GM18909 (cell line): ENCODE measurements around the gene OGFR.

ENCODE experiments used
- ATAC-seq: cut with Tn5 transposase; IDR thresholded peaks from one replicate; pipeline ENCODE4 v1.9.1; 2021; ENCODE audit warnings: mild to moderate bottlenecking; ENCODE audit not compliant: unreplicated experiment, poor library complexity

The OGFR gene

DNA sequence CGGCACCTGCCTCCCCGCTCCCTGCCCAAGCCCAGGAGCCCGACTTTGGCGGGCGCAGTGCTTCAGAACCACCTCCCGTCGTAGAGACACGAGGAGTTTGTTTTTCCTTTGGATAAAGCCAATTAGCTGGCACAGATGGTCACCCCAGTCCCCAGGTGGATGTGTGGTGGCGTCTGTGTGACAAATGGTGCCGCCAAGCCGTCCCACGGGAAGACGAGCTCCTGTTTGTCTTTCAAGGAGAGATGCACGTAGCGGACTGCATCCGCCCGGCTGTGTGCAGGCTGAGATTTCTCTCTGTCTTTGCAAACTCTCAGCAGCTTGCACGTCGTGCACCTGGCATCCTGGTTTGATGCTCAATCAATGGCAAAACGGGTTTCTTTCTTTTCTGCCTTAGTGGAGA, 24.4 kb upstream of the OGFR start:
- no peak for ATAC-seq

DNA sequence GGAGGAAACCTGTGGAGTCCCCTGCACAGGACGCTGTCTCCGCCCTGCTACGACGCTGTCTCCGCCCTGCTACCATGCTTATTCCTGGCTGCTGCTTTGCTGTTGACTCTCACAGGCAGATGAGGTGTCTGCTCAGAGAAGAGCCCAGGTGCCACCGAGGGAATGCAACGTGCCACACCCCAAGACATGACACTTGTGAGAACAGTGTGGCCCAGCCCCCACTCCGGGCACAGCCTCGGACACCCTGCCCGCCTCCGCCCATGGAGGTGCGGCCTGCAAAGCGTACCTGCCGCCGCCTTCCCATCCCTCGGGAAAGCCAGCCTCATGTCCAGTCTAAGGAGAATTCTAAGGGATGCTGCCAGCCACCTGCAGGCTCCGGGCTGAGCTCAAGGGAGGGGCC, 23.9 kb upstream of the OGFR start:
- ATAC-seq = no peak

DNA sequence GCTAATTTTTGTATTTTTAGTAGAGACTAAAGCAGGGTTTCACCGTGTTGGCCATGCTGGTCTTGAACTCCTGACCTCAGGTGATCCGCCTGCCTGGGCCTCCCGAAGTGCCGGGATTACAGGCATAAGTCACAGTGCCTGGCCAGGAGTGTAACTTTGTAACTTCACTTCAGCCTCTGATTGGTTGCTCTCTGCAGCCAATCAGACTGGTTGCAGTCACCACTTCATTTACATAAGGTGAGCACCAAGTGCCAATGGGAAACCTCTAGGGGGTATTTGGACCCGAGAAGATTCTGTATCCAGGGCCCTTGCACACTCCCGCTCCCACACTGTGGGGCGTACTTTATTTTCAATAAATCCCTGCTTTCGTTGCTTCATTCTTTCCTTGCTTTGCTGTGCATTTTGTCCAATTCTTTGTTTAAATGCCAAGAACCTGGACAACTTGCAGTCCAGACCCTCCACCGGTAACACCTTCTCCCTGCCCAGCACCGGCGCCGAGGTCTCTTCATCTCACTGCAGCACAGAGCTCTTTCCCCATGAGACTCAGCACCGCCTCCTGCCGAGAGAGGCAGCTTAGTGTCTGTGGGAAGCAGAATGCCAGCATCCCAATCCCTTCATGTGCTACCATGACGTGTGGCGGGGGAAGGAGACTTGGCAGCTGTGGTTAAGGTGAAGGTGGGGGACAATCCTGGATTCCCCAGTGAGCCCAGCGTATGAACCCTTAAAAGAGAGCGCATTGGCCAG, 22.3 kb upstream of the OGFR start:
- no peak for ATAC-seq

- ATAC-seq = no peak
Observed at GRCh38 chr20:62782893-62783278, 21.7 kb upstream of the OGFR start.

- no peak for ATAC-seq
Observed at GRCh38 chr20:62784497-62784896, 20.1 kb upstream of the OGFR start.

- no peak for ATAC-seq
Observed at GRCh38 chr20:62785393-62785792, 19.2 kb upstream of the OGFR start.

DNA sequence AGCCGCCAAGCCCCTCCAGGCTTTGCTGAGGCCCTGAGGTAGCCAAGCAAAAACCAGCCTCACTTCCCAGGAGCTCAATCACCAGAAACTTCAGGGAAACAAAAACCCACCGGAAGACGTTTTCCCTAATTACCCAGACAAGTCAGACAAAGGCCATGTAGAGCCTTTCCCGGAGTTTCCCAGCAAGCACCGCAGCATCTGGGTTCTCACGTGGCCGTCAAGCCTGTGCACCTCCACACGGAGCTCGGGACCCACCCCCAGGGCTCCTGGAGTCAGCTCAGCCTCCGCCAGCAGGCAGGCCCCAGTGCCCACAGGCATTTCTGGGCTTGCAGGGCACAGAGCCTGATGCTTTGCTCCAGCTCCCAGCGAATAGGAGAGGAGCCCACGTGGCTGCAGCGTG, 18.5 kb upstream of the OGFR start:
- no peak for ATAC-seq

DNA sequence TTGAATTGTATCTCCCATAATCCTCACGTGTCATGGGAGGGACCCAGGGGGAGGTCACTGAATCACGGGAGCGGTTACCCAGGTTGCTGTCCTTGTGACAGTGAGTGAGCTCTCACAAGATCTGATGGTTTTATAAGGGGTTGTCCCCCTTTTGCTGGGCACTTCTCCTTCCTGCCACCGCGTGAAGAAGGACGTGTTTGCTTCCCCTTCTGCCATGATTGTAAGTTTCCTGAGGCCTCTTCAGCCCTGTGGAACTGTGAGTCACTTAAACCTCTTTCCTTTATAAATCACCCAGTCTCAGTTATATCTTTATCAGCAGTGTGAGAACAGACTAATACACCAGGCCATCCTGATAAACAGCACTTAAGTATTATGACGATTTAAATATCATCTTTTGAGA, 17.3 kb upstream of the OGFR start:
- ATAC-seq = no peak

- no peak for ATAC-seq
Observed at GRCh38 chr20:62787866-62788265, 16.8 kb upstream of the OGFR start.

- ATAC-seq = no peak
Observed at GRCh38 chr20:62788607-62789006, 16.0 kb upstream of the OGFR start.

DNA sequence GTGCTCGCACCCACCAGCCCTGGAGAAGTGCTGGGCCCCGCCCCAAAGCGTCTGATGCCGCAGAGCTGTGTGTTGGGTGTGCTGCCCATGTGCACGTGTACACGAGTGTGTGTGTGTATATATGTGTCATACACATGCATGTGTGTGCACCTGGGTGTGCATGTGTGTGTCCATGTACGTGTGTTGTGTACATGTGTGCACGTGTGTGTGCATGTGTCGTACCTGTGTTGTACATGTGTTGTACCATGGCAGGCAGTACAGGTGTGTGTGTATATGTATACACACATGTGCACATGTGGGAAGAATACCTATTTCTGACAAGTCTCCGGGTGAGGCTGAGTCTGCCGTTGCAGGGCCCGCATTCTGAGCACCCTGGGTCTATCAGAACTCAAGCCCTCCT, 14.6 kb upstream of the OGFR start:
- ATAC-seq = no peak

- no peak for ATAC-seq
Observed at GRCh38 chr20:62791301-62792181, 13.1 kb upstream of the OGFR start.

DNA sequence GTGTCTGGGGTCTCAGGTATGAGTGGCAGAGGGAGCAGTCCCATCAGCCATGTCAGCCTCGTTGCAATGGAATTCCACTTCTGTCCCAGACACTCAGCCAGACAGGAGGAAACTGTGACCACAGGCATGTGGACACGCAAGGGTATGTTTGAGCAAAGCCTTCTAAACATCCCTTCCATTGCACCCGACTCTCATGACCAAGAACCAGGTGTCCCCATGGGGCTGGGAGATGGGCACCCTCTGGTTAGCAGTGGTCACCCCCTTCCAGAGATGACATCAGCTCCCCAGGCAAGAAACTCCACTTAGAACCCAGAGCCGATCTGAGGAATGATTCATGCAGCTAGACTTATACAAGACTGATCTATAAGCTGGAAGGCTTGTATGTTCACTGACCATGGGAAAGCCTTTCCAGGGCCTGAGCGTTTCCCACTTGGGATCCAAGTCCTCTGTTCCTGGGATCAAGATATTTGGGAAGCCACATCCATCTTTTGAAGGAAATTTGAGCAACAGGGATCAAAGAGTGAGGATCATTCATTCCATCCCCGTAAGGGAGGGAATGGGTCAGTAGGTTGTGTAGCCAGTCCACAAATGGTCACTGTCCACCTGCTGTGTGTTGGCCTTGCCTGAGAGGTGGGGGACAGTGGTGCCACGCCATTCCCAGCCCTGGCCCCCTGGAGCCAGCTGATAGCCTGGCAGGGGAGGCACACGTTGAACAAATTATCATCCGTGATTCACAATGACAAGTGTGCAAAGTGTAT, 12.3 kb upstream of the OGFR start:
- no peak for ATAC-seq

DNA sequence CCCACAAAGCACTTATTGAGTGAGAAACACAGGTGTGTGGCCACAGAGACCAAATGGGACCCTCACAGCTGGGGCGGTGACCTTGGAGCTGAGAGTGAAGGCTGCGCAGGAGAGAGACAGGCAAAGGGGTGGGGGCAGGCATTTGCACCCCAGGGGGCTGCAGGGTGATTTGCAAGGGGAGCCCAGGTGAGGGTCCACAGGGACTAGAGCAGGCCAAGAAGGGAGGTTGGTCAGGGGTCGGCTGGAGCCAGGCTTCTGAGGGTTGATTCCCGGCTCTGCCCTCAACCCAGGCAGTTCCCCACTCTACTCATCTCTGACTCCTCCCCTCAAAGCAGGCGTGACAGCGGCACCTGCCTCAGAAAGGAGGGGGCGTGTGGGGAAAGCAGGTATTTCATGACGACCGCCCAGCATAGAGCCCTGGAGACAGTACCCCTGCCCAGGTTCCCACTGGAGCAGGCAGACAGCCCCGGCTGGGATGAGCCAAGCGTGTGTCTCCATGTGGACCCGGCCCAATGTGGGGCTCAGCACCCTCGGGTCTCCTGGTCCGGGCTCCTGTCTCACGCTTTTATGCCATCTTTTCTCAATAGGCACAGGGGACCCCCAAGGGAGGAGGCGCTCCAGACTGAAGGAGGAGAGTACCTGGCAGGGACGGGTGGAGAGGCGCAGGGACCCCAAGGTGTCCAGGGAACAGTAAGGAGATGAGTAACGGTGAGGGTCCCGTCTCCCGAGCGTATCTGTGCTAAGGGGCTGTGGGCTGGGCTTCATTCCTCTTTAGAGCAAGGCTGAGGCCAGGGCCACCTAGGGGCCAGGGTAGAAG, 11.5 kb upstream of the OGFR start:
- ATAC-seq = no peak

DNA sequence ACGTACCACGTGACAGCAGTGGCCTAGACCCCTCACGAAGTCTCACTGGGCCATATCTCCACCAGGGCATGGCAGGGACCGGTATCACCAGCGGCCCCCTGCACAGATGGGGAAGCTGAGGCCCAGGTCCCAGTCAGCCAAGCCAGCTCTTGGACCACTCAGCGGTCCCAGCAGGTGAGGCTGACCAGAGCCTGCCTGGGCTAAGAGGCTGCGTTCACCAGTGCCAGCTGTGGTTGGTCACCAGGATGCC, 11.0 kb upstream of the OGFR start:
- ATAC-seq = no peak

DNA sequence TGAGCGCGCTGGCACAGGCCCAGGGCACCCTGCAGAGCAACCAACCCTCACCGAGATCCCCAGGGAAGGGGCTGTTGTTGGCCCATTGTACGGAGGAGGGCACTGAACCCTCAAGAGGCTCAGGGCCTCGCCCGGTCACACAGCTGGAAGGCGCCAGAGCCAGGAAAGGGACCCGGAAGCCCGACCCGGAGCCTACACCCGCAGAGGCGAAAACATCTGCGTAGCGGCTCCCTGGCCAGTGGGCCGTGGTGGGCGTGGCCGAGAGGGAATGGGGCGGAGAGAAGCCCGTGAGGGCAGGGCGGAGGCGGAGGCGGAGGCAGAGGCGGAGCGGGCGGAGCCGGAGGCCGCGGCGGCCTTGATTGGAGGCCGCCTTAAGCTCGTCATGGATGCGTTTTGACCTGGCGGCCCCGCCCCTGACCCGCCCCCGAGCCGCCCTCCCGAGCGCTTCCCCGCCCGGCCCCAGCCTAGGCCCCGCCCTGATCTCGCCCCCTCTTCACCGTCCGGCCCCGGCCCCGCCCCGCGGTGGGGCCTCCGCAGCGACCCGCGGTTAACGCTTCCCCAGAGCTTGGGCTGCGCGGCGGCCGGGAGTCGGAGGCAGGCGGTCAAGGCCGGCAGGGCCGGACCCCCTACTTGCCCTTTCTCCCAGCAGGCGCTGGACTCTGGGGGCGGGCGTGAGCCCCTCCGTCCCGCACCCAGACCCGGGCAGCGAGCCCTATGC, 10.5 kb upstream of the OGFR start:
- peak; percentile 65 for ATAC-seq

DNA sequence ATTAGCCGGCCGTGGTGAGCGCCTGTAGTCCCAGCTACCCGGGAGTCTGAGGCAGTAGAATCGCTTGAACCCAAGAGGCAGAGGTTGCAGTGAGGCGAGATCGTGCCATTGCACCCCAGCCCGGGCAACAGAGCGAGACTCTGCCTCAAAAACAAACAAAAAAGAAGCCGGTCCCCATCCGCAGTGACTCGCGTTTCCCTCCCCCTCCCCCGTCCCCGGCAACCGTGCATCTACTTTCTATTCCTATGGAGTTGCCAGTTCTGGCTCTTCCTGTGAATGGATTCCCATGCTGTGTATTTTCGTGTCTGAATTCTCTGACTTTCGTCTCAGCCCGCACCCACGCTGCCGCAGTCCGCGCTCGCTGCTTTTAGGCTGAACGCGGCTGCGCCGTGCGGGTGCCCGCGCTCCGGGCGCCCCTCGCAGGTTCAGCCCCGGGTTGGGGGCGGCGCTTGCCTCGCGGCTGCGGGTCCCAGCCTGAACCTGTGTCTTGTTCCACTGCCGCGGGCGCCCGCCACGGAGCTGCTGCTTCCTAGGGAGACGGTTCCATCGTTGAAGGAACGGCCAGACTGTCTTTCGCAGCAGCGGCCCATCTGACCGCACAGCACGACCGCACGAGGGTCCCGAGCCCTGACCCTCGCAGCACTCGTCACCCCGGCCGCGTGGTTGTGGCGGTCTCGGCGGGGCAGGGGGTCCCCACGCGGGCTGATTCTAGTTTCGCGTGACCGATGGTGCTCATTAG, 9.4 kb upstream of the OGFR start:
- no peak for ATAC-seq

- no peak for ATAC-seq
Observed at GRCh38 chr20:62796699-62797491, 7.7 kb upstream of the OGFR start.
